PC-9 (cell line): Measurements from ENCODE around the gene NTM. TPM values are rescaled to one million over a fixed set of nuclear protein-coding genes. Genes with fewer than 3 reads are reported as not detected.

Experiments used
- BruUV-seq: library from RNA; stranded (reverse); fragments of 400-500 nt; replicated peaks from 2 replicates; lab custom pipeline; 2021; lab: Mats Ljungman, UMichigan
- CTCF ChIA-PET: fragments of 300-600 bp; sonication (Branson Sonifier 250); formaldehyde crosslinking; loops from one replicate; lab custom pipeline; 2022; ENCODE audit warnings: antibody characterized with exemption; lab: Charles Lee
- POLR2A ChIA-PET: fragments of 300-600 bp; sonication (Branson Sonifier 250); formaldehyde crosslinking; loops from one replicate; lab custom pipeline; 2022; ENCODE audit warnings: antibody characterized with exemption; ENCODE audit not compliant: unreplicated experiment; lab: Charles Lee
- DNase-seq, 2 experiments: peaks; one replicate each; pipeline versions ENCODE4 v3.0.0 to v3.0.0-alpha.2; 2015 to 2022; ENCODE audit warnings: mixed read lengths in 1 of 2
- H2AFZ ChIP-seq: fragments of 200-600 bp; sonication (generic); 2 replicates; pipeline ENCODE4 v1.8.1; 2017; ENCODE audit warnings: antibody characterized with exemption
- H3F3A ChIP-seq: fragments of 200-600 bp; sonication (generic); 2 replicates; pipeline ENCODE4 v1.8.1; 2017; ENCODE audit warnings: antibody characterized with exemption, mild to moderate bottlenecking, low read depth; ENCODE audit not compliant: insufficient read depth
- H3K27ac ChIP-seq: fragments of 200-600 bp; sonication (generic); 2 replicates; pipeline ENCODE4 v1.6.1; 2016; ENCODE audit warnings: mixed run types
- H3K27me3 ChIP-seq: fragments of 200-600 bp; sonication (generic); 2 replicates; pipeline ENCODE4 v1.6.1; 2016; ENCODE audit warnings: low read depth, mixed run types; ENCODE audit not compliant: insufficient read depth
- H3K36me3 ChIP-seq: fragments of 200-600 bp; sonication (generic); 2 replicates; pipeline ENCODE4 v1.6.1; 2016; ENCODE audit warnings: low read depth, mixed run types
- H3K4me1 ChIP-seq: fragments of 200-600 bp; sonication (generic); replicated peaks from 2 replicates; pipeline ENCODE4 v1.6.1; 2016; ENCODE audit warnings: mixed run types; ENCODE audit not compliant: insufficient read depth
- H3K4me2 ChIP-seq: fragments of 200-600 bp; sonication (generic); 2 replicates; pipeline ENCODE4 v1.6.1; 2017; ENCODE audit warnings: mixed run types
- H3K4me3 ChIP-seq: fragments of 200-600 bp; sonication (generic); 2 replicates; pipeline ENCODE4 v1.6.1; 2016; ENCODE audit warnings: mixed run types
- H3K79me2 ChIP-seq: fragments of 200-600 bp; sonication (generic); 2 replicates; pipeline ENCODE4 v1.6.1; 2017; ENCODE audit warnings: low read depth, mixed run types
- H3K9me2 ChIP-seq: fragments of 200-600 bp; sonication (generic); 2 replicates; pipeline ENCODE4 v1.8.1; 2017; ENCODE audit warnings: mild to moderate bottlenecking; ENCODE audit not compliant: insufficient read depth
- H3K9me3 ChIP-seq: fragments of 200-600 bp; sonication (generic); 2 replicates; pipeline ENCODE4 v1.8.1; 2016; ENCODE audit warnings: low read depth; ENCODE audit not compliant: insufficient read depth
- H4K20me1 ChIP-seq: fragments of 200-600 bp; sonication (generic); 2 replicates; pipeline ENCODE4 v1.8.1; 2017; ENCODE audit not compliant: insufficient read depth
- EZH2 ChIP-seq: fragments of 200-600 bp; sonication (generic); IDR thresholded peaks from 2 replicates; pipeline ENCODE4 v1.8.0; 2017; ENCODE audit warnings: antibody characterized with exemption, low read depth
- intact Hi-C: fragments of 100-400 bp; cut with micrococcal nuclease; formaldehyde crosslinking; loops from one replicate; pipeline ENCODE4 v1.10.0; 2022; ENCODE audit not compliant: unreplicated experiment
- total RNA-seq: library from RNA; stranded (reverse); gene quantifications from 2 replicates; pipeline ENCODE4 v1.2.3, GENCODE V29; 2021
- TF ChIP-seq, protein P1 (sequence below): fragments of 200-600 bp; sonication (generic); conservative IDR thresholded peaks from 2 replicates; pipeline ENCODE4 v1.6.1; 2017; ENCODE audit warnings: mixed run types, antibody characterized with exemption, mild to moderate bottlenecking, moderate library complexity

The NTM gene
- total RNA-seq, 1 experiment from 2014 or later, result not detected

DNA sequence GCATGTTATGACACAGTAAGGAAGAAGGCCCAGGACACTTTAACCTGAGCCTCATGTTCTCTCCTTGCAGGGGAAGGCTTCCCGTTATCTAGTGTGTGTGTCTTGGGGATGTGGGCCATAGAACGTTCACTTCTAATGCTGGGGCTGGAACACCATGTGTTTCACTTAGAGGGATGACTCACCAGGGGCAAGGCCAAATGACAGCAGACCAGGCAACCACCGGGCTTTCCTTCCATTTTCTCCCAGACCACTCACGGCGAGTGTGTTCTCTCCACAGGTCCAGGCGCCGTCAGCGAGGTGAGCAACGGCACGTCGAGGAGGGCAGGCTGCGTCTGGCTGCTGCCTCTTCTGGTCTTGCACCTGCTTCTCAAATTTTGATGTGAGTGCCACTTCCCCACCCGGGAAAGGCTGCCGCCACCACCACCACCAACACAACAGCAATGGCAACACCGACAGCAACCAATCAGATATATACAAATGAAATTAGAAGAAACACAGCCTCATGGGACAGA lies 964.4 kb downstream of the NTM start:
- no peaks in the 10 kb centered on the region for H4K20me1 ChIP-seq
- no peak overlapping the region for H3K4me2 ChIP-seq
- no peaks in the 10 kb centered on the region for H3K36me3 ChIP-seq
- ChIA-PET CTCF (no interaction called here), POLR2A (no interaction called here)
- no peaks in the 10 kb centered on the region for H3K4me1 ChIP-seq
- H3K27ac ChIP-seq, result no peak overlapping the region
- H3K9me2 ChIP-seq, result no peaks in the 10 kb centered on the region
- no peaks in the 10 kb centered on the region for H3K9me3 ChIP-seq
- 0 out of 2 replicates have a peak, but pooled peaks cover 6% of the 10 kb centered on the region for H3K27me3 ChIP-seq
- no peak for DNase-seq
- H2AFZ ChIP-seq, result no peak overlapping the region
- intact Hi-C loops, result no loop called here
- BruUV-seq, result no TSS peak
- TF ChIP-seq EZH2, result no peak
- TF ChIP-seq, protein P1, sequence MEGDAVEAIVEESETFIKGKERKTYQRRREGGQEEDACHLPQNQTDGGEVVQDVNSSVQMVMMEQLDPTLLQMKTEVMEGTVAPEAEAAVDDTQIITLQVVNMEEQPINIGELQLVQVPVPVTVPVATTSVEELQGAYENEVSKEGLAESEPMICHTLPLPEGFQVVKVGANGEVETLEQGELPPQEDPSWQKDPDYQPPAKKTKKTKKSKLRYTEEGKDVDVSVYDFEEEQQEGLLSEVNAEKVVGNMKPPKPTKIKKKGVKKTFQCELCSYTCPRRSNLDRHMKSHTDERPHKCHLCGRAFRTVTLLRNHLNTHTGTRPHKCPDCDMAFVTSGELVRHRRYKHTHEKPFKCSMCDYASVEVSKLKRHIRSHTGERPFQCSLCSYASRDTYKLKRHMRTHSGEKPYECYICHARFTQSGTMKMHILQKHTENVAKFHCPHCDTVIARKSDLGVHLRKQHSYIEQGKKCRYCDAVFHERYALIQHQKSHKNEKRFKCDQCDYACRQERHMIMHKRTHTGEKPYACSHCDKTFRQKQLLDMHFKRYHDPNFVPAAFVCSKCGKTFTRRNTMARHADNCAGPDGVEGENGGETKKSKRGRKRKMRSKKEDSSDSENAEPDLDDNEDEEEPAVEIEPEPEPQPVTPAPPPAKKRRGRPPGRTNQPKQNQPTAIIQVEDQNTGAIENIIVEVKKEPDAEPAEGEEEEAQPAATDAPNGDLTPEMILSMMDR, result no peak
- no peaks in the 10 kb centered on the region for H3F3A ChIP-seq
- no peak overlapping the region for H3K4me3 ChIP-seq
- no peaks in the 10 kb centered on the region for H3K79me2 ChIP-seq

DNA sequence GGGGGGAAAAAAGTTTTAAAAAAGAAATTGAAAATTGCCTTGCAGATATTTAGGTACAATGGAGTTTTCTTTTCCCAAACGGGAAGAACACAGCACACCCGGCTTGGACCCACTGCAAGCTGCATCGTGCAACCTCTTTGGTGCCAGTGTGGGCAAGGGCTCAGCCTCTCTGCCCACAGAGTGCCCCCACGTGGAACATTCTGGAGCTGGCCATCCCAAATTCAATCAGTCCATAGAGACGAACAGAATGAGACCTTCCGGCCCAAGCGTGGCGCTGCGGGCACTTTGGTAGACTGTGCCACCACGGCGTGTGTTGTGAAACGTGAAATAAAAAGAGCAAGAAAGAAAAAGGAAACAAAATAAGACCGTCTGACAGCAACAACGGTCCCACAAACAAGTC lies 964.9 kb downstream of the NTM start:
- TF ChIP-seq EZH2, result no peak
- TF ChIP-seq, protein P1, result no peak
- no peak for DNase-seq
- no peak overlapping the region for H3K27ac ChIP-seq
- no TSS peak for BruUV-seq
- H3K36me3 ChIP-seq, result no peaks in the 10 kb centered on the region
- H3K27me3 ChIP-seq, result 0 out of 2 replicates have a peak, but pooled peaks cover 6% of the 10 kb centered on the region
- H3F3A ChIP-seq, result no peaks in the 10 kb centered on the region
- H3K9me3 ChIP-seq, result no peaks in the 10 kb centered on the region
- H2AFZ ChIP-seq, result no peak overlapping the region
- no peak overlapping the region for H3K4me2 ChIP-seq
- H3K9me2 ChIP-seq, result no peaks in the 10 kb centered on the region
- H3K4me1 ChIP-seq, result no peaks in the 10 kb centered on the region
- ChIA-PET POLR2A (no interaction called here), CTCF (no interaction called here)
- intact Hi-C loops, result no loop called here
- no peaks in the 10 kb centered on the region for H3K79me2 ChIP-seq
- H4K20me1 ChIP-seq, result no peaks in the 10 kb centered on the region
- H3K4me3 ChIP-seq, result no peak overlapping the region

DNA sequence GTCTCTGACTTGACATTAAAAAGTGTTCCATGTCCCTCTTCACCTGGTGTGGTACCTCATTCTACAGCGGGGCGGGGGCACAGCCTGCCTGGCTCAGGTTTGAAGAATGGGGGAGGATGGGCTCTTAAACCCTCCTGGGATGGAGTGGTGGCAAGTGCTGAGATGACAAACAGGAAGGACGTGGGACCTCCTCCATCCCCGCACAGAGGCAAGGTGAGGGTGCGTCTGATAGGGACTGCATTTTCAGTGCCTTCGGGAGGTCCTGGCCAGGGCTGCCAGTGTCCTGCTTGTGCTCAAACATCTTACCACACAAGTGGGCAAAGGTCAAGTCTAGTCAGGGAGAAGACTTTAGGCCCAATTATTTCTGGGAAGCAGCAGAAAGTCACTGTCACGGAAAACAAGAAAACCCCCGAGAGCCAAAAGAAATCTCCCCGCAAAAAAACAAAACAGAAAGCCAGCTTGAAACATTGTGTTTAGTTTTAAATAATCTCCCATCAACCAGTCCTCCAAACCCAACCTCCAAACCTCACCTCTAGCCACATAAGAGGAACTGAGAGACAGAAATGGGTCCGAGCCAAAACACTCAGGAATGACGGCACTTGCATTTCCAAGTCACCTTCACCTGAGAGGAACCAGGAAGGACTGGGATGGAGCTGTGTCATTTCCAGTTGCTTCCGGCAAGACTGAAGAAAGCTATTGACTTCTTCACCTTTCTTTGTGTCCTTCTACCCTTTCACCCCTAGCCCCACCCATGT lies 966.5 kb downstream of the NTM start:
- ChIA-PET POLR2A (no interaction called here), CTCF (no interaction called here)
- Histone ChIP-seq H3K9me2 (no peaks in the 10 kb centered on the region), H3F3A (no peaks in the 10 kb centered on the region), H3K9me3 (no peaks in the 10 kb centered on the region), H3K27me3 (0 out of 2 replicates have a peak, but pooled peaks cover 6% of the 10 kb centered on the region), H2AFZ (no peak overlapping the region), H3K79me2 (no peaks in the 10 kb centered on the region), H3K4me3 (no peak overlapping the region), H4K20me1 (no peaks in the 10 kb centered on the region), H3K4me1 (no peaks in the 10 kb centered on the region), H3K4me2 (no peak overlapping the region), H3K27ac (no peak overlapping the region), H3K36me3 (no peaks in the 10 kb centered on the region)
- no peak for DNase-seq
- no TSS peak for BruUV-seq
- intact Hi-C loops, result no loop called here
- TF ChIP-seq, protein P1, result no peak
- TF ChIP-seq EZH2, result no peak
